Gastrocnemius medialis (tissue), 4 donors: ENCODE results near the gene PLA2G4F. TPM values are rescaled to one million over a fixed set of nuclear protein-coding genes. Genes with fewer than 3 reads are reported as not detected.

ENCODE experiments used
- ATAC-seq, 2 donors: fragments of 150-250 bp; one replicate each; pipeline ENCODE4 v1.9.1; 2016
- DNase-seq, 2 donors: peaks; one replicate each; pipeline ENCODE4 v3.0.0-alpha.2; 2019
- H3K27ac ChIP-seq, 4 donors: fragments of 200-600 bp; sonication (generic); 1 replicate in 1 of 4; 2 replicates in 3 of 4; pipeline ENCODE4 v1.5.1; 2016 to 2018; ENCODE audit warnings: mild to moderate bottlenecking in 2 of 4, moderate library complexity in 1 of 4
- H3K27me3 ChIP-seq, 3 donors: fragments of 200-600 bp; sonication (generic) in 2 of 3; 1 replicate in 1 of 3; 2 replicates in 2 of 3; pipeline versions ENCODE4 v1.5.1 to v1.6.0; 2016 to 2019; ENCODE audit warnings: mild to moderate bottlenecking in 1 of 3, moderate library complexity in 1 of 3
- H3K36me3 ChIP-seq, 2 donors: fragments of 200-600 bp; sonication (generic) in 1 of 2; one replicate each; pipeline ENCODE4 v1.5.1; 2017 to 2018
- H3K4me1 ChIP-seq, 2 donors: fragments of 200-600 bp; sonication (generic) in 1 of 2; one replicate each; pipeline ENCODE4 v1.5.1; 2016 to 2017; ENCODE audit warnings: mild to moderate bottlenecking in 2 of 2
- H3K4me3 ChIP-seq, 4 donors: fragments of 200-600 bp; sonication (generic) in 3 of 4; 1 replicate in 1 of 4; 2 replicates in 3 of 4; pipeline ENCODE4 v1.5.1; 2016 to 2019; ENCODE audit warnings: mild to moderate bottlenecking in 2 of 4
- H3K9me3 ChIP-seq, 3 donors: fragments of 200-600 bp; sonication (generic) in 2 of 3; 1 replicate in 1 of 3; 2 replicates in 2 of 3; pipeline ENCODE4 v1.5.1; 2016 to 2019
- CTCF ChIP-seq, 5 experiments: fragments of 450-650 bp in 3 of 5; fragments of 200-600 bp in 2 of 5; sonication (generic) in 2 of 5; IDR thresholded peaks in 4 of 5; conservative IDR thresholded peaks in 1 of 5; 1 replicate in 4 of 5; 2 replicates in 1 of 5; pipeline ENCODE4 v1.5.1; 2016 to 2019; ENCODE audit warnings: antibody characterized with exemption in 5 of 5, mild to moderate bottlenecking in 3 of 5, moderate library complexity in 3 of 5
- POLR2A ChIP-seq, 2 donors: fragments of 450-650 bp; IDR thresholded peaks; one replicate each; pipeline ENCODE4 v1.6.1; 2017; ENCODE audit warnings: antibody characterized with exemption in 2 of 2, mild to moderate bottlenecking in 2 of 2, moderate library complexity in 2 of 2
- in situ Hi-C, 4 donors: fragments of 200-750 bp; cut with MboI; loops; one replicate each; pipeline versions ENCODE4 v1.15.0 to v1.8.0; 2017; ENCODE audit warnings: low sequenced_read_pairs in 4 of 4
- intact Hi-C: fragments of 100-400 bp; cut with DNase I; formaldehyde crosslinking; loops from one replicate; pipeline ENCODE4 v1.15.1; 2023; ENCODE audit warnings: low total_unique reads
- total RNA-seq, 4 donors: library from RNA; depleted of rRNA; stranded (reverse); fragments of >200 nt; gene quantifications; one replicate each; pipeline versions ENCODE4 v1.1.0 to v1.2.3, GENCODE V29; 2016

PLA2G4F gene
- total RNA-seq, 4 donors from 2014 or later: 1.0 to 8.4 (median 4.9) TPM

- intact Hi-C loops: loop anchor here (5.0 kb wide), 1 partner anchor 322 kb away; no protein-coding TSS in a partner anchor
- no peak for DNase-seq
- H3K36me3 ChIP-seq: no peaks in the 10 kb centered on the region
Observed at GRCh38 chr15:42150219-42150970, 6.0 kb downstream of the PLA2G4F start.

GRCh38 chr15:42149493-42150218 lies 6.8 kb downstream of the PLA2G4F start:
- intact Hi-C loops (loop anchor here (5.0 kb wide), 1 partner anchor 323 kb away; no protein-coding TSS in a partner anchor), in situ Hi-C loops (no loop called here)
- Histone ChIP-seq H3K9me3 (no peaks in the 10 kb centered on the region), H3K27ac (no peak overlapping the region), H3K4me3 (no peak overlapping the region), H3K4me1 (peaks cover 24 to 26% of the 10 kb centered on the region in 2 donors), H3K27me3 (no peaks in the 10 kb centered on the region), H3K36me3 (no peaks in the 10 kb centered on the region)
- no peak for ATAC-seq
- TF ChIP-seq POLR2A (IDR thresholded peaks at IDR 0.05): no peak
- no peak for DNase-seq

More at GRCh38 chr15:42150219-42150970, 6.0 kb downstream of the PLA2G4F start:
- Histone ChIP-seq H3K27ac (peak overlapping the region in 1 of 4 donors; percentile 96), H3K9me3 (no peaks in the 10 kb centered on the region), H3K4me3 (no peak overlapping the region), H3K4me1 (peaks cover 26 to 33% of the 10 kb centered on the region in 2 donors), H3K27me3 (no peaks in the 10 kb centered on the region)
- TF ChIP-seq POLR2A (IDR thresholded peaks at IDR 0.05) (no peak), CTCF (IDR thresholded peaks at IDR 0.05 in 4 of 5, conservative IDR thresholded peaks at IDR 0.05 in 1 of 5) (no peak)
- ATAC-seq: no peak
- in situ Hi-C loops: no loop called here

GRCh38 chr15:42148808-42149492 lies 7.5 kb downstream of the PLA2G4F start:
- DNase-seq (no peak), ATAC-seq (no peak)
- H3K4me1 ChIP-seq: peaks cover 19 to 24% of the 10 kb centered on the region in 2 donors
- no peaks in the 10 kb centered on the region for H3K36me3 ChIP-seq
- no peaks in the 10 kb centered on the region for H3K9me3 ChIP-seq
- H3K27ac ChIP-seq: no peak overlapping the region
- intact Hi-C loops: no loop called here
- H3K4me3 ChIP-seq: no peak overlapping the region
- H3K27me3 ChIP-seq: no peaks in the 10 kb centered on the region
- no peak for TF ChIP-seq CTCF (IDR thresholded peaks at IDR 0.05 in 4 of 5, conservative IDR thresholded peaks at IDR 0.05 in 1 of 5)
- TF ChIP-seq POLR2A (IDR thresholded peaks at IDR 0.05): no peak
- in situ Hi-C loops: no loop called here

GRCh38 chr15:42147431-42147735 lies 9.1 kb downstream of the PLA2G4F start:
- Histone ChIP-seq H3K36me3 (no peaks in the 10 kb centered on the region), H3K27ac (no peak overlapping the region), H3K27me3 (no peaks in the 10 kb centered on the region), H3K9me3 (no peaks in the 10 kb centered on the region), H3K4me1 (peaks cover 9 to 10% of the 10 kb centered on the region in 2 donors), H3K4me3 (no peak overlapping the region)
- in situ Hi-C loops: no loop called here
- intact Hi-C loops: no loop called here
- no peak for TF ChIP-seq POLR2A (IDR thresholded peaks at IDR 0.05)
- no peak for TF ChIP-seq CTCF (IDR thresholded peaks at IDR 0.05 in 4 of 5, conservative IDR thresholded peaks at IDR 0.05 in 1 of 5)
- ATAC-seq (no peak), DNase-seq (no peak)
